NCI-H1436 treated with DMSO at 0.1 percent for 48 hours (cell line): ENCODE data around the gene CC2D2B.
A peak's percentile ranks its signal among the peaks of the same experiment; 100 is the strongest.
"Not testable (repeated sequence)": the region's sequence is repeated elsewhere in the genome, so short reads cannot be mapped to it uniquely, and the experiment has no call there.

Experiments
- DNase-seq: peaks from one replicate; lab custom pipeline; 2025; lab: John Stamatoyannopoulos, UW

Gene CC2D2B

GRCh38 chr10:96023168-96023567, 115.4 kb downstream of the CC2D2B start:
- no peak for DNase-seq

- no peak for DNase-seq
Observed at GRCh38 chr10:96025566-96025965, 117.8 kb downstream of the CC2D2B start.

DNA sequence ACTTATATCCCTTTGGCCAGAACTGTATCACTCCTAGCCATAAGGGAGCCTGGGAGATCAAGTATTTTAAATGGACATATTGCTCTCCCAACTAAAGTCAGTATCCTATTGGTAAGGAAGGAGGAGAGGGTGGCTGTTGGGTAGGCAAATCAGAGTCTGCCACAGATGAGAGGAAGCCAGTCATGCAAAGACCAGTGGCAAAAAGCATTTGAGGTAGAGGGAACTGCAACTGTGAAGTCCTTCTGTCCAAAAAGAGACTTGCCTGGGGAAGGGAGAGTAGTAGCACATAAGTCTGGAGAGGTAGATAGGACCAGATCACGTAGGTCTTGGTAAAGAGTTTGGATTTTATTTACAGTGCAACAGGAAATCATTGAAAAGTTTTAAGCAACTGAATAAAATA, 126.8 kb downstream of the CC2D2B start:
- DNase-seq, result no peak

DNA sequence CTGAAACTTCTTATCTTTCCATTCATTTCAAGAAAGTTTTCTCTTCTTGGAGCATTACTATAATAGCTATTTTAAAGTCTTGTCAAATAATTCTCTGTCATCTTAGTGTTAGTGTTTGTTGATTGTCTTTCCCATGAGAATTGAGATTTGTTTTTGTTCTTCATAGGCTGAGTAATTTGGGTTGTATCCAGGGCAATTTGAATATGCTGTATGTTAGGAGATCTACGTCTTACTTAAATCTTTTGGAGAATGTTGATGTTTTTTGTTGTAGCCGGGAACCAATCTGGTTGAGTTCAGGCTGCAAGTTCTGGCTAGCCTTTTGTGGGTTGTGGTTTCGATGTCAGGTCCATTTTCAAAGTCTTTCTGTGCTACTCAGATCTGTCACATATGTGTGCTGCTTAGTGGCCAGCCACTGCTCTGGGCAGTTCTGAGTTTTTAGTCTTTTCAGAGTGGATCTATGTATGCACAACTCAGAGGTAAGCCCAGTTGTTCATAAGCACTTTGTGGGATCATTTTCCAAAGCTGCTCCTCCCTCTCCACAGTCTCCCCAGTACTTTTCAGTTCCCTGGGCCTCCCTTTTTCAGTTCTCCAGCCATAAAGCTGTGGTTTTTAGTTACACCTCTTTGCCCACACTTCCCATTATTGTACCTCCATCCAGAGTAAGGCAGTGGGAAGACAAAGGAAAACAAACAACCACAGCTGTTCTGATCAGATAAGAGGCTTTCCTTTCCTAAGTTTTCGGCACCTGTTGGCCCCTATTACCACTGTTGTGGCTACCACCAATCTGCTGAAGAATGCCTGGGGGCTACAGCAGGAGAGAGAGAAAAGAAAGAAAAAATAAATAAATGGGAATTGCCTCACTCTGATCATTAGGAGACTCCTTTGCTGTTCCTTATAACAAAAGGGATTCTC, 131.0 kb downstream of the CC2D2B start:
- DNase-seq, result no peak

GRCh38 chr10:96041146-96041545, 133.4 kb downstream of the CC2D2B start:
- DNase-seq, result no peak

DNA sequence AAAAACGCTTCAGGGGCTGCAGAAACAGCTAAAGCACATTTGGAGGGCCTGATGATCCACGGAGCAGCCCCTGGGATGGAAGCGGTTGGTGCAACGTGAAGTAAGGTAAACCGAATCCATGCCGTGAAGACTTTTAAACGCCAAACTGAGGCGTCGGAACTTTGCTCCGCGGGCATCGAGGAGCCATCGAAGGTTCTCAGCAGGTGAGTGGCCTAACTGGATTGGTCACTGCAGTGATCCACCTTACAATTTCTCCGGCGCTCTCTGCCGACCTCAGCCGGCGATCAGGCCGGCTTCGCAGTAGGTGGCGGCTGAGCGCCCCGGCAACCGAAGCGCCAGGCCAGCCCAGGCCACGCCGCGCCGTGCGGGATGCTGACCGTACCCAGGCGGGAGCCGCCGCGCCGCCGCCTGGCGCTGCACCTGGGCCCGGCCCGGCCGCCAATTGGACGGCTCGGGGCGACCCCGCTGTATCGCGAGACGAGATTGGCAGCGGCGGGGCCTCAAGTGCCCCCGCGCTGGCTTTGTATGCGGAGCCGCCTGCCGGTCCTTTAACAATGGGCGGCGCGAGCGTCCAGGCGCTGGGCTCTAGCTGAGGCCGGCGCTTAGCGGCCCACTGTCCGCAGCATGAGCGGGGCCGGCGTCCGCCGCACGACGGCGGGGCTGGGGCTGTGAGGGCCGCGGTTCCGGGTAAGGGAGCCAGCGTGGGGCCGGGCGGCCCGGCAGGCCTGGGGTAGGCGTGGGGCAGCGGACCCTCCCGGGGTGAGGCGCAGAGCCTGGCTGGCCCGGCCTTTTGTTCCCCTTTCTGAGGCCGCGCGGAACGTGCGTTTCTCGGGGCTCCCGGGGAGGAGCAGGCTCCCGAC, 135.5 kb downstream of the CC2D2B start, which contains the start of gene CCNJ:
CCNJ (plus strand) TSS at position 551 of the 860 bp plus-strand sequence. CDS start 811 bp downstream, outside the sequence.
- peak; percentile 25 for DNase-seq

- no peak for DNase-seq
Observed at GRCh38 chr10:96043893-96044715, 136.3 kb downstream of the CC2D2B start.

DNA sequence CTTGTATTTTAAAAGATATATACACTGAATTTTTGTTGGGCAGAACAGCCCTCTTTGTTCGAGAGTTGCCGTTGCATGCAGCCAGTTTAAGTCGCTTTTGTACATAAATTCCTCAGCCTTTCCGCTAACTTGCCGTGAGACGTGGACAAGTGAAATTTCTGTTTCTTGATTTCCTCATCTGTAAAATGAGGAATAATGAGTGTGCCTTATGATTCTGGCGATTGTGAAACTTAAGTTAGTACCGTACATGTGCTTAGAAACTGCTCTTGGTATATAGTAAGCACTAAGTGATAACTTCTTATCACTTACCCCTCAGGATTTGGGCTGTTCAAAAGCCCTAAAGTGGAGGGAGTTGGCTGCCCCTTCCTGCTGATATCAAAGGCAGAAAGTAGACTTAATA, 137.0 kb downstream of the CC2D2B start:
- DNase-seq, result no peak

DNA sequence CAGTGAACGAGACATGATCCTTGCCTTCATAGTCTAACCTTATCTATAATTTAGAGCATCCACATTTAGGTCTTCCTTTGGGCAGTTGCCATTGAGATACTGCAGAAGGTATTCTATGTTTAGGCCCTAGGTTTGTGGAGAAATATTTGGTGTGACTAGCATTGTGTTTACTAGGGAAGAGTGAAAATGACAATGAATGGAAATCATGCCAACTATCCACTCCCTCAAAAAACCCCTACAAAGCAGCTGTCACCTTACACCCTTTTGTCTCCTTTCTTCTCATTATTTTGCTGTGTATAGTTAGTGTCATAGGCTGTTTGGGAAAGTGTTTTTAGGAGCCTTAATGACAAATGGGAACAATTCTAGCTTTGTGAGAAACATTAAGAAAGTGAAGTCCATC, 138.8 kb downstream of the CC2D2B start:
- no peak for DNase-seq

- DNase-seq, result no peak
Observed at GRCh38 chr10:96047004-96047649, 139.4 kb downstream of the CC2D2B start.

GRCh38 chr10:96047925-96048324, 140.2 kb downstream of the CC2D2B start:
- not testable (repeated sequence) for DNase-seq

DNA sequence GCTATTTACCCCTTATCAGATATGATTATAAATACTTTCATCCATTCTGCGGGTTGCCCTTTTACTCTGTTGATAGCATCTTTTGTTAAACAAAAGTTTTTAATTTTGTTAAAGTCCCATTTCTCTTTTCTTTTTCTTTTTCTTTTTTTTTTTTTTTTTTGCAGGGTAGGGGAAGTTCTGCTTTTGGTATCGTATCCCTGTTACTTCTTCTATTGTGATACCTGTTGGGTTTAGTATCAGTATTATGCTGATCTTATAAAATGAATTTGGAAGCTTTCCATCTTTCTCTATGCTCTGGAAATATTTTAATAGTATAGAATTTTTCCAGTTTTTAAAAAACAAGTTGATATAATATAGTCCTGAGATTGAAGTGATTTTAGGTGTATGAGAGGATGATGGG, 141.6 kb downstream of the CC2D2B start:
- DNase-seq, result no peak

DNA sequence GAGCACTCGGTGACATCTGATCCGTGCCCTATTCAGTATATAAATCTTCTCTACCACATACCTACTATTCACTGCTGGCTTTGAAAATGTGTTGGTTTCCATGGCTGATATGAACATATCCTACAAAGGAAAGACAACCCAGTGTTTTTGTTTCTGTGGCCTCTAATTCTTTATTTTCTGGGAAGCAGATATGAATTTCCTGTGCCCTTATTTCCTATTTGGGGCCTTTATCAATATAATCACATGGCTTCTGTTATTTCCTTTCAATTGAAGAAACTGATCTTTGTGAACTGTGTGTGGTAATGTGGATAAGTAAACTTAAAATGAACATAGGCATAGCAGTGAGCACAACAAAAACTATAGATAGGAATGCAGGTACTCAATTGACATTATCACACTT, 146.2 kb downstream of the CC2D2B start:
- no peak for DNase-seq

GRCh38 chr10:96056787-96057186, 149.0 kb downstream of the CC2D2B start:
- DNase-seq, result no peak

- DNase-seq, result no peak
Observed at GRCh38 chr10:96061232-96061631, 153.5 kb downstream of the CC2D2B start.

- DNase-seq, result no peak
Observed at GRCh38 chr10:96072674-96073073, 164.9 kb downstream of the CC2D2B start.

DNA sequence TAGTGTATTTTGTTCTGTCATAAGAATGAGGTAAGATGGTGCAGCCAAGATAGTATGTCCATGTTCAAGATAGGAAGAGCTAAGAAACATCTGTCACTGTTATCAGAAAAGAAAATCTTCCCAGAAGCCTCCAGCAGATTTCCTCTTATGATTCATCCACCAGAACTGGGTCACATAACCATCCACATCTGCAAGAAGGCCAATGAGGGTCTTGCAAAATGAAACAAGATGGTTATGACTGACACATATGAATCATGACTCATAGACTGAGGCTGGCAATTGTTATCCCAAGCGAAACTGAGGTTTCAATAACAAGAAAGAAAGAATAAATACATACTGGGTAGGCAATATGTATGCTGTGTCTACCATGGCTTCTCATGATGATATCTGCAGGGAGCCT, 165.9 kb downstream of the CC2D2B start:
- DNase-seq, result no peak

- no peak for DNase-seq
Observed at GRCh38 chr10:96074776-96075175, 167.0 kb downstream of the CC2D2B start.

- no peak for DNase-seq
Observed at GRCh38 chr10:96075977-96076376, 168.2 kb downstream of the CC2D2B start.

DNA sequence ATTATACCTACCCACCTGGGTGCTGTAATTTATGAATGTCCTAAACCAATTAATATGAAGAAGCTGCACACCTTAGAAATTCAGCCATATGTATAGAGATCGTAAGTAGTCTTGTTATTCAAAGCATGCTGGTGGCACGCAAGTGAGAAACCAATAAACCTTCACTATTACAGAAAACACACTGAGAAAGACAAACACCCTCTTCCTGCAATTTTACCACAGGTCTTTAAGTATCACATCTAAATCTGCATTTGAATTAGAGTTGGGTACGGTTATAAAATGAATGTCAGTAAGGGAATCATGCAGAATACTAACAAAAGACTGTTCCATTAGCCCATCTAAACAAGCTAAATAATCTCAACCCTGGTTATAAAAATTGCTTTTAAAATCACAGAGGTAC, 169.4 kb downstream of the CC2D2B start:
- DNase-seq, result no peak

- DNase-seq, result no peak
Observed at GRCh38 chr10:96082153-96082552, 174.4 kb downstream of the CC2D2B start.
